GM20431 (cell line): ENCODE measurements around the gene FGF21.
"Not testable (repeated sequence)": the region's sequence is repeated elsewhere in the genome, so short reads cannot be mapped to it uniquely, and the experiment has no call there.

Experiments used
- in situ Hi-C: fragments of 300-500 bp; cut with MseI, MboI; formaldehyde crosslinking; loops from one replicate; pipeline ENCODE4 v1.15.0; 2020; ENCODE audit warnings: low sequenced_read_pairs; ENCODE audit not compliant: unreplicated experiment

Gene FGF21

DNA sequence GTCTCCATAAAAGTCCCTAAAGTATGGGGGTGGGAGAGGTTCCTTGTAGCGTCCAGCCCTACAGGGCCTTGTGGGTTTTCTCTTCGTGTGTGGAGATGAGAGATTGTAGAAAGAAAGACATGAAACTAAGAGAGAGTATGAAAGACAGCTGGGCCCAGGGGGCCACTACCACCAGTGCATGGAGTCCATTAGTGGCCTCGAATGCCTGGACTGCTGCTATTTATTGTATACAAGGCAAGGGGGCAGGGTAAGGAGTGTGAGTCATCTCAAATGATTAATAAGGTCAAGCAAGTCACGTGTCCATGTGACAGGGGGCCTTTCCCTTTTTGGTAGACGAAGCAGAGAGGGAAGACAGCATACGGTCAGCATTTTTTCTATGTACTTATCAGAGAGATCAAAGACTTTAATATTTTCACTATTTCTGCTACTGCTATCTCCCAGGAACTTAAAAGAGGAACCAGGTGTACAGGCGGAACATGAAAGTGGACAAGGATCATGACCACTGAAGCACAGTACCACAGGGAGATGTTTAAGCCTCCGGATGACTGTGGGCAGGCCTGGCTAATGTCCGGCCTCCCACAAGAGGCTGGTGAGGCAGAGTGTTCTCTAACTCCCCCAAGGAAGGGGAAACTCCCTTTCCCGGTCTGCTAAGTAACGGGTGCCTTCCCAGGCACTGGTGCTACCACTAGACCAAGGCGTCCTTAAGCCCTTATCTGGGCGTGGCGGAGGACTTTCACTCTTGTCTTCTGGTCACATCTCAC lies 25.5 kb downstream of the FGF21 start:
- in situ Hi-C loops = no loop called here

DNA sequence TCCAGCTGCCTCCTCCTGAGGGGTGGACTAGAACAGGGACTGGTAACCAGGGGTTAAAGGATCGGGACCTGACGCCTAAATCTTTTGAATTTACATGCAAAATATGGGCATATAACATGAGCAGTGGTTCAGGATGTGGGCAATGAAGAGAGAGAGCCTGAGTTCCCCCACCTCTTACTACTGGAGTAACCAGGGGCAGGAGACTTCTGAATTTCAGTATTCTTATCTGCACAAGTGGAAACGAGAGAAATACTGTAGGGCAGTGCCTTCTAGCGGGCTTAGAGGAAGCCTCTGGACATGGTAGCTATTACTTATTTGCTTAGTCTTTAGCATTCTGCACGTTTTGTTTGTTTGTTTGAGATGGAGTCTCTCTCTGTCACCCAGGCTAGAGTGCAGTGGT lies 29.2 kb downstream of the FGF21 start:
- in situ Hi-C loops = no loop called here

DNA sequence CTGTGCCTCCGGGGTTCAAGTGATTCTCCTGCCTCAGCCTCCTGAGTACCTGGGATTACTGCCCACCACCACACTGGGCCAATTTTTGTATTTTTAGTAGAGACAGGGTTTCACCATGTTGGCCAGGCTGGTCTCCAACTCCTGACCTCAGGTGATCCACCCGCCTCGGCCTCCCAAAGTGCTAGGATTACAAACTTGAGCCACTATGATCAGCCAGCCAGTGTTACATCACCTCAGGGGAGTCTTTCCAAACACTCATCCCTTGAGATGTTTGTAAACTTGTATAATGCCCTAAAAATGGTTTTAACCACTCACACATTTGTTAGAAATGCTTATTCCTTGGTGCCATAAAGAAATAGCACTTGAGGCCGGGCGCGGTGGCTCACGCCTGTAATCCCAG lies 31.1 kb downstream of the FGF21 start:
- in situ Hi-C loops = not testable (repeated sequence)

DNA sequence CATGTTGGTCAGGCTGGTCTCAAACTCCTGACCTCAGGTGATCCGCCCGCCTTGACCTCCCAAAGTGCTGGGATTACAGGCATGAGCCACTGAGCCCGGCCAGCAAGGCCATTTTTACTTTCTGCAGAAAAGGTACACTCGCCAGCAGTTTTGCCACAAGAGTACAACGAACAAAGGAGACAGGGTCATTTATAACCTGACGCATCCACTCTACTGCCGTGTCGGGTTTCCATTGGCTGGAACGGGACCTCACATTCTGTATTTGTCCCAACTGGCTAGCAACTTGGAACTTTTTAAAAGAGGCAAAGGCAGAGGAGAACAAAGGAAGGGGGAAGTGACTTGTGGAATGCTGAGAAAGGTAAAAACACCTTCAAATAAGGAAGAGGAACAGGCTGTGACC lies 32.0 kb downstream of the FGF21 start:
- in situ Hi-C loops = not testable (repeated sequence)

DNA sequence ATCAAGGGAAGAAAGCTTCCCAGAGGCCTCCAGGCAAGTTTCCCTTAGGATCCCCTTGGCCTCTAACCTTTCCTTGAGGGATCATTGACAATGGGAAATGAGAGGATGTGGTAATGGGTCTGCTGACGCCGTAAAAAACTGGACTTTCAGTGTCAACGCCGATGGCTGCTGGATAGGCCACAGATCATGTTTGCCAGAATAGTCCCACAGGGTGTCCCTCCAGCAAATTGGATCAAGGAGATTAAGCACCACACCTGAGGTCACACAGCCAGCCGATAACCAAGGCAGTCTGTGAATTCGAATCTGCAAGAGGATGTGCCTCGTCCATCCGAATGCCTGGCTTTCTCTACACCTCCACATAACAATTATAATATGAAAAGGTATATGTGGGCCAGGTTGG lies 37.9 kb downstream of the FGF21 start:
- in situ Hi-C loops = loop anchor here (5.0 kb wide), 1 partner anchor 49 kb away; no protein-coding TSS in a partner anchor

DNA sequence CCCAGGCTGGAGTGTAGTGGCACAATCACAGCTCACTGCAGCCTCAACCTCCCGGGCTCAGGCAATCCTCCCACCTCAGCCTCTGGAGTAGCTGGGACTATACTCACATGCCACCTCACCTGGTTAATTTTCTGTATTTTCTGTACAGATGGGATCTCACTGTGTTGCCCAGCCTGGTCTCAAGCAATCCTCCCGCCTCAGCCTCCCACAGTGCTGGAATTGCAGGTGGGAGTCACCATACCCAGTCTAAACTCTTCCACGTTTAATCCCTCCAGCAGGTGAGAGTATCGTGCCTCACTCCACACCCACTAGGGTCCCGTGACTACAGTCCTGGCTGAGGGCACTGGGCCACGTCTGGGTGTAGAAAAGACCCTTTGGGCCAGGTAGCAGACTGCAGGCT lies 39.0 kb downstream of the FGF21 start:
- in situ Hi-C loops = loop anchor here (5.0 kb wide), 1 partner anchor 48 kb away; no protein-coding TSS in a partner anchor

DNA sequence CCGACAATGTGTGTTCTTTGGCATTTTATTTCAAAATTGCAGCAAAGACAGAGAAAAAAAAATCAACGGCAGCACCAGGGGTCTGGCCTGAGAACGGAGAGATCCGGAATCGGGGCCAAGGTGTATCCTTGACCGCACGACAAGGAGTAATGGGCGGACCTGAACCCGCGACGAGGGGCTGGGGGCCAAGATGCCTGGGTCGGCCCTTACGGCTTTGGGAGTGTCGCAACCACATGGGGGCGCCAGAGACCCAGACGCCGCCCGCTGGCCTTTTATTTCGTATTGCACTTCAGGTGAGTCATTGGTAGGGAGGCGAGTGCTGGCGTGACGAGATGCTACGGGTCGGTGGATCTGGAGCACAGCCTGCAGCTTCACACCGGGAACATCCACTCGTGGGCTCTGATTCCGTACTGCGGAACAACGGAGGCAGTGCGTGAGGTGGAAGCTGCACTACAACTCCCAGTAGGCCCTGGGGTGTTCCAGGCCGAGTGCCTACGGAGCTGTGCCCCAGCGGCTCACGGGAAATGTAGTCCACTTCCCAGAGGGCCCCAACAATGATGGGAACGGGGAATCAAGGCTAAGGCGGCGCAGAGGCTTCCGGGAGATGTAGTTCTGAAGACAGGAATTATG lies 39.8 kb downstream of the FGF21 start:
- in situ Hi-C loops = no loop called here

DNA sequence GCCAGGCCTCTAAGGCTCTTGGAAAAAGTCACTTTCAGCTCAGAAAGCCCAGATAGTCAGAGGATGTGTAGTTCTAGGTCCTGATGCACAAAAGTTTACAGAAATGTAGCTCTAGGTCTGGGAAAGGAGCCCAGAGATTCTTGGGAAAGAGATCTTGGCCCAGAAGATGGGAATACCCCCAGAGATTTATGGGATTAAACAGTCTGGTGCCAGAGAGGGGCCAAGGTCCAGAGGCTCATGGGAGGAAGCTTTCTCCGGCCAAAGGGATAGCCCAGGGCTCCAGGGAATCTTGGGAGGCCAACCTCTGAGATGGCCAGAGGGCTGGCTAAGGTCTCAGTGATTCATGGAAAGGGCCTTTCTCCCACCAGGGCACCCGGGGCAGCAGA lies 40.4 kb downstream of the FGF21 start:
- in situ Hi-C loops = no loop called here

DNA sequence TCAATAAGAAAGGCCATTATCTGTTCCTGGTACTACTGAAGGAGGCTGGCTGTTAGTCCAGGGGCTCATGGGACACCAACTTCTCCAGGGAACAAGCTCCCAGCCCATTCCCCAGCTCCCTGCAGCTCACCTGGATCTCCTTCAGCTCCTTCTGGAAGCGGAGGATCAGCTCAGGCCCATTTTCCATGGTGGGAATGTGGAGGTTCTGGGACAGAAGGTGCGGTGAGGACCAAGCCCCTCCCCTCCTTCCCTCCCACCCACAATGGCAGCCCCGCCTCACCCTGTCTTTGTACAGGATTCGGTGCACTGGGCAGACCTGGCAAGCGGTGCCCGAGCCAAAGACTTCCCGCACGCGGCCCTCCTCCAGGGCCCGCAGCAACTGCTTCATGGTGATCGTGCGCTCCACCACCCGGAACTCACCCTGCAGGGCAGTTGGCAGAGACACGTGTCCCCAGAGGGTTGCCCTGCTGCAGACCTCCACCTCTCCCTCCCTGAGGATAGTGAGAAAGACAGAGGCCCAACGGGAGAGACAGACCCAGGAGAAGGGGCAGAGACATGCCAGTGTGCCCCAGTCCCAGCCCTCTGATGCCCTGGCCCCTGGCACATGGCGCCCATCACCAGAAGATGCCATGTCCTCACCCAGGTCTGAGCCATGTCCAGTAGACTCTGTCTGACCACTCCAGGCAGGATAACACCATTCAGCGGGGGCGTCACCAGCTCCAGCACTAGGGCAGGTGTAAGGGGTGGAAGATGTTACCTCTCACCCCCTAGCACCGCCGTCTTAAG lies 41.2 kb downstream of the FGF21 start:
- in situ Hi-C loops = no loop called here

DNA sequence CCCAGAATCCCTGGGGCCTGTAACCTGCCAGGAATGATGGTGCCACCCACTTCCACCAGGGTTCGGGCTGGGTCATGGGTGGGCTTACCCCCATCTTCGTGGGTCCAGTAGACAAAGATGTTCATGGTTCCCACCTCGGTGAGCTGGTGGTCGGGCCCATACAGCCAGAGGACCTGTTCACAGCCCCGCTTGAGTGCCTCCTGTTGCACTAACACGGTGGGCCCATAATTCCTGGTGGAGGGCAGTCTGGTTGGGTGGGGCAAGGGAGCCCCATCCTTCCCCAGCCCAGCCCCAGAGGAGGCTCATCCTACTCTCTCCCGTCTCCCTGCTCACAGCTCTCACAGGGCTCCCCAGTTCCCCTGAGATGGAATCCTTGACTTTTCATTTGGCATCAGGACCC lies 41.8 kb downstream of the FGF21 start:
- in situ Hi-C loops = no loop called here

DNA sequence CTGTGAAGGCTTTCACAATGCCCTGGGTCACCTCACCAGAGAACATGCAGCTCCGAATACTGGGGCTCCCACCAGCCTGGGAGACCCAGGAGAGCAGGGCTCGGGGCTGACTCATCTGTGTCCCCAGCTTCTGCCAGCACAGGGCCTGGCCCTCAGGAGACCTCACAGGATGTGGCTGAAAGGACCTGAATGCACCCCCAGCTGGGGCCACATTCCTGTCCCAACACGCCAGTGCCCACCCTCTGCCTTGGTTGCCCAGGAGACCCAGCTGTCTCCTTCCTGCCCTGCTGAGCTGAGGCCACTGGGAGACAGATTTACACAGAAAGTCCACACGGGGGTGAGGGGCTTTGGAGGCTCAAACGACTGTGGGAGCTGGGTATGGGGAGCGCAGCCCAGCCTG lies 43.6 kb downstream of the FGF21 start:
- in situ Hi-C loops = no loop called here

DNA sequence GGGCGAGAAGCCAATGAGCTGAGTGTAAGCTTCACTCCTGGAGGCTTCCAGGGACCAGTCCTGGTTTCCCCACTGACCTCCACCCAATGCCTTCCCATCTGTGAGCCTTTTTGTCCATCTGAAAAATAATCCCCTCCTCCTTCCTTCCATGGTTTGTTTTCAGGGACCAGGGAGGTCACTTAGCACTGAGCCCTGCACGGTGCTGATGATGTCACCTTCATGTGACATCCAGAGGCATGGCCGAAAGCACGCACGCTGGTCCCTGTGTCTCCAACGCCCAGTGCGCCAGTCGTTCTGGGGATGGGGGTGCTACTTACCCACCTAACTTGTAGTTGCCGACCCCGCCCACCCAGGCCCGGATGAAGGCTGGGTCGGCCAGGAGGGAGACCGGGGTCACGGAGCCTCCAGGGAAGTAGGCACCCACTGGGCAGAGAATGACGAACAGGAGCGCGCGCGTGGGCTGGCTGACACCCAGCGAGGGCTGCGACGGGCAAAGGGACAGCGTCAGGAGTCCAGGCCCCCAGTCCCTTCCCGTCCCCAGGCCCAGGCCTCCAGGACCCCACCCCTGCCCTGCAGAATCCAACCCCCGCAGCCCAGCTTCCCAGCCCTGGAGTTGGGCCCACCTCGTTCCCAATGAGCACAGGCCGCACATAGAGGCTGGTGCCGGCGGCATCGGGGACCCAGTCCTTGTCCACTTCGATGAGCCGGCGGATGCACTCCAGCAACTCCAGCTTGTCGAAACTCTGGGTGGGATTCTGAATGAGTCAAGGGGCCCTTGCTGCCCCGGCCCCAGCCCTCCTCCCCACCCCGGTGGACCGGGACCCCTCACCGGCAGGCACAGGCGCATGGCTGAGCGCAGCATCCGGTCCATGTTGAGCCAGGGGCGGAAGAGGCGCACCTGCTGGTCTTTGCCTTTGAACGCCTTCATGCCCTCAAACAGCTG lies 44.3 kb downstream of the FGF21 start:
- in situ Hi-C loops = no loop called here

DNA sequence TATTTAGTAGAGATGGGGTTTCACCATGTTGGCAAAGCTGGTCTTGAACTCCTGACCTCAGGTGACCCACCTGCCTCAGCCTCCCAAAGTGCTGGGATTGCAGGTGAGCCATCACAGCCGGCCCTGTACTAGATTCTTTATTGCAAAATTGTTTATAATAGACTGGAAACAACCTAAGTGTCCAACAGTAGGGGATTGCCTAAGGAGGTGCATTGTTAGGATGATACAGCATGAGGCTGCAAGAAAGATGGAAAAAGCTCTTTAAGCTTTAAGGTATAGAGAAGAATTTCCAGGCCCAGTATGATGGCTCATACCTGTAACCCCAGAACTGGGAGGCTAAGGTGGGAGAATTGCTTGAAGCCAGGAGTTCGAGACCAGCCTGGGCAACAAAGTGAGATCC lies 47.3 kb downstream of the FGF21 start:
- in situ Hi-C loops = no loop called here

DNA sequence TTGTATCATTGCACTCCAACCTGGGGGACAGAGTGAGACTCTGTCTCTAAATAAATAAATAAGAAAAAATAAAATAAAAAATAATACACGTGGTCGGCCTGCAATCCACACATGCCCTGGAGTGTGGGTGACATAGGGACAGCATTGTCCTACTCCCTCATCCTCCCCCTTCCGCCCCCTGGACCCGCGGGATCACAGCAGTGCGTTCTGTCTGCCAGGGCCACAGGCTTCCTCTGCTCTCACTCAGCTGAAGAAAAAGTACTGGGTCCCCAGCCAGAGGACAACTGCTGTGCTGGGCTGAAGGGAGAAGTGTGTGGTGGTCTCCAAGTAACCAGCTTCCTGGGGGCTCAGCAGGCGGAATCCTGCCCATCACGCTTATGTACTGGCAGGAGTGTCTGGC lies 49.2 kb downstream of the FGF21 start:
- in situ Hi-C loops = no loop called here

DNA sequence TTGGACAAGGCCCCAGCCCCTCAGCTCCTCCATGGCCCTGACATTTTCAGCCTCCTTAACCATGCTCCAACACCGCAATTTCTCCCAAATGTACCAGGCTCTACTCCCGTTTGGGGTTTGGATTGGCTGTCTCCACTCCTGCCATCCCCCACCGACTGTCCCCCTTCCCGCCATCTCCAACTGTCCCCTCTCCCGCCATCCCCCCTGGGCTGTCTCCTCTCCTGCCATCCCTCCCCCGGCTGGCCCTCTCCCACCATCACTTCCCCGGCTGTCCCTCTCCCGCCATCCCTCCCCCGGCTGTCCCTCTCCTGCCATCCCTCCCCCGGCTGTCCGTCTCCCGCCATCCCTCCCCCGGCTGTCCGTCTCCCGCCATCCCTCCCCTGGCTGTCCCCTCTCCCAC lies 50.1 kb downstream of the FGF21 start:
- in situ Hi-C loops = no loop called here

DNA sequence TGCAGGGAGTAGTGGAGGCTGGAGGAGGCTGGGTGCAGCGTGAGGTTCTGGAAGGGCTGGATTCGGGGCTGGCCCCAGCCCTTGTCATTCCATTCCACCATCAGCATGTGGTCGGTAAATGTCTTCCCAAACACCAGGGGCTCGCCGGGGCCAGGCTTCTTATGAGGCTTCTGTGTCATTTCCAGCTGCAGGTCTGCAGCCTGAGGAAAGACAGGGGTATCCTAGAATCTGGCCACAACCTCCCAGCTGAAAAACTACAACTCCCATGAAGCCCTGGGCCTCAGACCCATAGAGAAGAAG lies 51.1 kb downstream of the FGF21 start:
- in situ Hi-C loops = no loop called here

DNA sequence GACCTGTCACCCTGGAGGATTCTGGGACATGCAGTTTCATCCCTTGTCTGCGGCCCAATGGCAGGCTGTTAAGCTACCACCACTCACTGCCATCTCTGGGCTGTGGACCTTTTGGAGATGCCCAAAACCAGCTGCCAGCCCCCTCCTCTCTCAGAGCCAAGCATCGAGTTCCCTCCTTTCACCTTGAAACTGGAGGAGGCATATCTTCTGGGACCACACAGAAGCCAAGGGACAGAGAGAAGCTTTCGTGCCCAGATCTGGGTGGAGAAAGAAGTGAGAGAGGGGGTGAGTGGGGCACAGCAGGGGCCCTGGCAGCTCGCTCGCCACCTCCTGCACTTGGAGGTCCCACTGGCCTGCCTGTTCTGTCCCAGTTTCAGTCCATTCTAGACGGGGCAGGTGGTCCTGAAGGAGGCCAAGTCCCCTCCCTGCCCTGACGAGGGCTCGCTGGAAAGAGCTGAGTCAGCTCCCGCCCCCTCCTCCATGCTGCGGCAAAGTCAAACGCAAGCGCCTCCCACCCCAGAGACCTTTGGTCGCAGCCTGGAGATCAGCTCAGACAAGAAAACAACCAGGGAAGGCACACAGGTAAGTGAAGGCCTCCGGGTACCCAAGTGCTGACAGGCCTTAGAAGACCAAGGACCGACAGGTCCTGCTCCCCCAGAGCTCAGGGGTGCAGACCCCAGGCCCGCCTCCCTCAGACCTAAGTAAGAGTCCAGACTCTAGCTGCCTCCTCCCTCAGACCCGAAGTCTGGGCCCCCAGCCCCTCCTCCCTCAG lies 51.7 kb downstream of the FGF21 start:
- in situ Hi-C loops = no loop called here

DNA sequence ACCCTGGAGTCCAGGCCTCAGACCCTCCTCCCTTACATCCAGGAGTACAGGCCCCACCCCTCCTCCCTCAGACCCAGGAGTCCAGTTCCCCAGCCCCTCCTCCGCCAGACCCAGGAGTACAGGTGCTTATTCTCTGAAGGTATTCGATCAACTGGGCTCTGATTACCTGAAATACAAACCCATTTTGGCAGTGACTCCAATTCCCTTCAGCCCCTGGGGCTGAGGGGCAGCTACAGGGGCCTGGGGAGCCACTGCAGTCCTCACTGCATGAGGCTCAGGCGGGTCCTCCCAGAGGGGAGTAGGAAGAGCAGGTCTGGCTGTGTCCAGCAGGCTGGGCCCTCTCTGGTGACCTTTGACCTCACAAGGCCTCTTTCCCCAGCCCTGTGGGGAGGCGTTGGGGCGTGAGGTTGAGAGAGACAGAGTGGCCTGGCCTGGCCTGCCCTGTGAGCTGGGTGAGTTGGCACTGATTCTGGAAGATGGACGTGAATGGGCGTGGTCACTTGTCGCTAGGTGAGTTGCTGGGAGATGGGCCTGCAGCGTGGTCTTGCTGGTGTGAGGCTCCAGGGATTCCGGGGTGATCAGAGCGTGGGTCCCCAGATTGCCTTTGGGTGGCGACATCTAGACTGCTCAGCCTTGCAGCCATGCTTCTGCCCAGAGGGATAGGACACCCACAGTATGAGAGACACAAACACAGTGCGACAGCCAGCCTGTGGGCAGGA lies 52.4 kb downstream of the FGF21 start:
- in situ Hi-C loops = no loop called here
